HTR-8/SVneo (cell line): ENCODE results near the gene SETD4.
"Not testable (repeated sequence)": the region's sequence is repeated elsewhere in the genome, so short reads cannot be mapped to it uniquely, and the experiment has no call there.

ENCODE experiments used
- DNase-seq: peaks from one replicate; pipeline ENCODE4 v3.0.0; 2011; ENCODE audit warnings: low spot score, mixed read lengths; ENCODE audit not compliant: insufficient read length
- FAIRE-seq: peaks from 2 replicates; lab custom pipeline; 2011; peaks lifted over from hg19 to GRCh38; lab: Jason Lieb, UNC

Gene SETD4

DNA sequence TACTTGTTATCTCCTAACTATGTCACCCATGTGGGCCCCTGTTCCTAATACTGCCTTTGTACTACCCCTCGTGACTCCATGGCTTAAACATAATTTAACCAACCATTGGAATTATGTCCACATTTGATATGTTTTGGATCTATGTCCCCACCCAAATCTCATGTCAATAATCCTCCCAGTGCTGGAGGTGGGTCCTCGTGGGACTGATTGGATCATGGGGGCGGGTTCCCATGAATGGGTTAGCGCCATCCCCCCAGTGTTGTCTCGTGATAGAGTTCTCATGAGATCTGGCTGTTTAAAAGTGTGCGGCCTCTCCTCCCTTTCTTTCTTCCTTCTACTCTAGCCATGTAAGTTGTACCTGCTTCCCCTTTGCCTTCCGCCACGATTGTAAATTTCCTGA is 19.3 kb upstream of the SETD4 start:
- no peak for DNase-seq
- no peak for FAIRE-seq

DNA sequence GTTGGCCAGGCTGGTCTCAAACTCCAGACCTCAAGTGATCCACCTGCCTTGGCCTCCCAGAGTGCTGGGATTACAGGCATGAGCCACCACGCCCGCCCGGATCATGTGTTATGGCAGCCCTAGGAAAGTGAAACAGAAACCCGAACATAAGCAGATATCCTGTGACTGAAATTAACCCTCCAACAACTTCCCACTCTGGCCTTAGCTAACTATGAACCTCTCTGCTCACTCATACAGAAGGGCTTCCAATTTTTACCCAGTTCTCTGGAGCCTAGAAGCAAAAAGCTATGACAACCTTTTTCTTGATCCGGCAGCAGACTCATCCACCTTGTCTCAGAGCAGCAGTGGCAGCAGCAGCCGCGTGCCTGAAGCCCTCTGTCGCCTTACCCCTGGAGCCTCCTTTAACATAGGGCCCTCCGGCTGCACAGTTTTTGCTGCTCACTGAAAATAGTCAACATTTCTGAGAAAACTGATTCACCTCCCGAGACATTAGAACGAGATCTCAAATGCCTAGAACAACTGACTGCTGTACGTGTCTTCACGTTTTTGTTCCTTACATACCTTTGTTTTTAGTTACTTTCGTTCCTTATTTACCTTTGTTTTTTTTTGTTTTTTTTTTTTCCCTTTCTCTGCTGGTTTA is 18.8 kb upstream of the SETD4 start:
- DNase-seq (no peak), FAIRE-seq (no peak)

DNA sequence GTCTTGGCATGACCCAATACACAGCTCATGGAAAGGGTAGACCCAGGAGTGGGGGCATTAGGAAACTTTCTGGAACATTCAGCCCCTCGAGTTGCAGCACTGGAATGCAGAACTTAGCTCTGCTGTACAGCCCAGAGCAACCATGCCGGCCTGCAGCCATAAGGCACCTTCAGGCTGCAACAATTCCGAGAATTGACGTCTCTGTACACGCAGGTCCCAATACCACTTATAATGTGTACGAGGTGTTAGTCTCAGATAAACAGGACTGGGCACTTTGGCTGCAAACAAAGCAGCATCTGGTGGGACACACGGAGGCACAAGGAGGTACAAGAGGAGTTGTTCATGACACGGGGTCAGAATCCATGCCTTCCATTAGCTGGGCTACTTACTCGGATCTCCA is 17.4 kb upstream of the SETD4 start:
- FAIRE-seq (no peak), DNase-seq (no peak)

DNA sequence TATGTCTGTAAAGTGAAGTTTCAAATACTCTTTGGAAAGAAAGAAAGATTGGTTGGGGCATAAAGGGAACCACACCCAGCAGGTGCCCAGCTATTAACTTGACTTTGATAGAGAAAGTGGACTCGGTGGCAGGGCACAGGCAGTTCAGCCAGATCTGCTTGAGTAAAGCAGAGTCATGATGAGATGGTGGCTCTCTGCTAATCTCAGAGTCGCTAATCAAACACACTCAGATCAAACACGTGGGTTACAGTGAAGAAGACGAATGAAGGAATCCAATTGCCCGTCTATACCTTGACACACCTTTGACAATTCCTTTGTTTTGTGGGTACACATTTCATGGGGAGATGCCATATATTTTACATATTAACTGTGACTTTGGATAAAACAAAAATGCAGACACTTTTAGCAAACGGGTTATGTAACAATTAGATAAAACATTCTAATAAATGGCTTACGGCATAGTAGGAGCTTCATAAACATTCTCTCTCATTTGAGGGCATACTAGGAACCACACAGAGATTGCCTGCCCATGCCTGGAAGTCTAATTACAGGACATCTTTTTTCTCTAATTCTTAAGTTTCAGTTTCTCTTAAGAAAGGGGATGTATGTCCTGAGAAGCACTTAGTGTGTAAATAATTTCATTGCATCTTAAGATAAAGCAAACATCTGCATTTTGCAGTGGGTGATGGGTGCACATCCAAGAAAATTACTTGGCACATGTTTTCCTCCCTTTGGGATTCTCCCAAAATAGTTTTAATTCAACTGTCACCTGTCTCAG is 16.7 kb upstream of the SETD4 start:
- no peak for FAIRE-seq
- no peak for DNase-seq

DNA sequence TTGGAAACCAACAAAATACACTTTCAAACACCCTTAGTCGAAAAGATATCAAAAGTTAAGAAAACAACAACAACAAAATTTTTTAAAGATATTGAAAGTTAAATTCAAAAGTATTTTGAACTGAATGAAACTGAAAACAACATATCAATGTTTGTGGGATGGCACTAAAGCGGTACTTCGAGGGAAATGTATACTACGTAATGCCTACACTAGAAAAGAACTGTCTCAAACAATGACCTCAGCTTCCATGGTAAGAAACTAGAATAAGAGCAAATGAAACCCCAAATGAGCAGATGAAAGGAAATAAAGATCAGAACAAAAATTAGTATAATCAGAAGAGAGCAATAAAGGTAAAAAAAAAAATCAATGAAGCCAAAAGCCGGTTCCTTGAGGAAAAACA is 15.6 kb upstream of the SETD4 start:
- FAIRE-seq = no peak
- DNase-seq = no peak

DNA sequence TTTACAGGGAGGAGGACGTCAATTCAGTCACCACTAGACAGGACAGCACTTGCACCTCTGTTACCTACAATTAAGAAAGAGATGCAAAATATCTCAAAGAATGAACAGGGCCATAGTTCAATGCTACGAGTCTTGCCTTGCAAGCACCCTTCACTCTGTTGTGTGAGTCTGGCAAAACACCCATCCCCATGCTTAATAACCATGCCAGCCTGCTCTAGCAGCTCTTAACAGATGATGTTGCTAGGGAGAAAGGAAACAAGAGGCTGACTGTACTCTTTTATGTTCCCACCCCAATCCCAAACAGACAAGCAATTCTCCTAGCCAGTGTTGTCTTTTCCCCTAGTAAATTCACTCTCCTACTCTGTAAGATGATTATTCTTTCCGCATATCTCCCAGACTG is 14.8 kb upstream of the SETD4 start:
- no peak for DNase-seq
- no peak for FAIRE-seq

DNA sequence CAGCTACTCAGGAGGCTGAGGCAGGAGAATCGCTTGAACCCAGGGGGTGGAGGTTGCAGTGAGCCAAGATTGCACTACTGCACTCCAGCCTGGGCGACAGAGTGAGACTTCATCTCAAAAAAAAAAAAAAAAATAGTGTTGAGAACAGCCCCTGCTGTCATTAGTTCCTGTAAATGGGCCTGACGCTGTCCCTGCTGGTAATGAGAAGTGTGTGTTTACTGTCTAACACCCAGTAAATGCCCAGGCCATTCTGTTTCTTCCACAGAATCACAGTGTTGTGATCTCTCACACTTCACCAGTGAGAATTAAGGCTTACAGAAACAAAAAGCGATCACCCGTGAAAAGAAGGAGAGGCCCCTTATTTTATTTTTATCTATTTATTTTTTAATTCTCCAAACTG is 13.6 kb upstream of the SETD4 start:
- FAIRE-seq, DNase-seq: not testable (repeated sequence)

DNA sequence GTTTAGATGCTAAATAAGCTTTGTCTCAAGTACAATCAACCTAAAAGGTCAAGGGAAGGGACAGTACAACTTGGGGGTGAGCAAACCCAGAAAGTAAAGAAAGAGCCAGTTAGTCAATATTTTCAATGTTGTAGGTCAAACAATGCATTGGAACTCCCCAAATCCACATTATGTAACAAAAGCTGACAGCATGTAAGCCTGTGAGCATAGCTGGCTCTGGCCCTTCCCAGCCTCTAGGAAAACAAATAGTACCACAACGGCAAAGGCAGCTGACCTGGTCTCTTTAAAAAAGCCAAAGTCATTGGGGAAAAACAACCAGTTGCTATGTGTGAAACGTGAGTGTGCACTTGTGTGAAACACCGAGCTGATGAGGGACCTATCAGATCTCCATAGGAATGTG is 12.9 kb upstream of the SETD4 start:
- no peak for FAIRE-seq

DNA sequence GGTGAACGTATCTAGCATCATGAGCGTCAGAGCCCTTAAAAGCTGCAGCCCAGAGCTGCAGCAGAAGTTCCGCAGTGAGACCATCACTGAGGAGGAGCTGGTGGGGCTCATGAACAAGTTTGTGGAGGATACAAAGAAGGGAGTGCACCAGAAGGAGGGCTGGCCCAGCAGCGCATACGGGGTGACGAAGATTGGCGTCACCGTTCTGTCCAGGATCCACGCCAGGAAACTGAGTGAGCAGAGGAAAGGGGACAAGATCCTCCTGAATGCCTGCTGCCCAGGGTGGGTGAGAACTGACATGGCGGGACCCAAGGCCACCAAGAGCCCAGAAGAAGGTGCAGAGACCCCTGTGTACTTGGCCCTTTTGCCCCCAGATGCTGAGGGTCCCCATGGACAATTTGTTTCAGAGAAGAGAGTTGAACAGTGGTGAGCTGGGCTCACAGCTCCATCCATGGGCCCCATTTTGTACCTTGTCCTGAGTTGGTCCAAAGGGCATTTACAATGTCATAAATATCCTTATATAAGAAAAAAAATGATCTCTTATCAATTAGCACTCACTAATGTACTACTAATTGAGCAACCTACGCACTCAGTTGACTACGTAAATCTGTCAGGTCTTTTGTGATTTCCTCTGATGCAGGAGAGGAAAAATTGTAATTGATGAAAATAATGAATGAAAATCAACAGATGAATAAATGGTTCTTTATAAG is 12.3 kb upstream of the SETD4 start:
- FAIRE-seq (no peak), DNase-seq (no peak)

More for the DNA sequence above, 12.9 kb upstream of the SETD4 start:
- no peak for DNase-seq

DNA sequence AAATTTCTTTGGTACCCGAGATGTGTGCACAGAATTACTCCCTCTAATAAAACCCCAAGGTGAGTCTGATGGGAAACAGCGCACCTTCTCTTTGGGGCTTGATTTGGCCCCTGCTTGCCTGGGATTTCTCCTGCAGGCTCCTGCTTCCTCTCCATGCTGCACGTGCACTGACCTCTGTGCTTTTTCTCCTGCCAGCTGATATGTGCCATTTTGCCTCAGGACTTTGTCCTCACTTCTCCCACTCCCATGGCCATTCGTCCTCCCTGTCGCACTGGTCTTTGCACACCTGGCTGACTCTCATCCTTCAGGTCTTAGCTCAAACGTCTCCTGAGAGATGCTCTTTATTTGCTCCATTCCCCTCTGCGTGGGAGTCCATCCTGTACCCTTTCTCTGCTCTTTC is 10.7 kb upstream of the SETD4 start:
- no peak for FAIRE-seq
- no peak for DNase-seq

DNA sequence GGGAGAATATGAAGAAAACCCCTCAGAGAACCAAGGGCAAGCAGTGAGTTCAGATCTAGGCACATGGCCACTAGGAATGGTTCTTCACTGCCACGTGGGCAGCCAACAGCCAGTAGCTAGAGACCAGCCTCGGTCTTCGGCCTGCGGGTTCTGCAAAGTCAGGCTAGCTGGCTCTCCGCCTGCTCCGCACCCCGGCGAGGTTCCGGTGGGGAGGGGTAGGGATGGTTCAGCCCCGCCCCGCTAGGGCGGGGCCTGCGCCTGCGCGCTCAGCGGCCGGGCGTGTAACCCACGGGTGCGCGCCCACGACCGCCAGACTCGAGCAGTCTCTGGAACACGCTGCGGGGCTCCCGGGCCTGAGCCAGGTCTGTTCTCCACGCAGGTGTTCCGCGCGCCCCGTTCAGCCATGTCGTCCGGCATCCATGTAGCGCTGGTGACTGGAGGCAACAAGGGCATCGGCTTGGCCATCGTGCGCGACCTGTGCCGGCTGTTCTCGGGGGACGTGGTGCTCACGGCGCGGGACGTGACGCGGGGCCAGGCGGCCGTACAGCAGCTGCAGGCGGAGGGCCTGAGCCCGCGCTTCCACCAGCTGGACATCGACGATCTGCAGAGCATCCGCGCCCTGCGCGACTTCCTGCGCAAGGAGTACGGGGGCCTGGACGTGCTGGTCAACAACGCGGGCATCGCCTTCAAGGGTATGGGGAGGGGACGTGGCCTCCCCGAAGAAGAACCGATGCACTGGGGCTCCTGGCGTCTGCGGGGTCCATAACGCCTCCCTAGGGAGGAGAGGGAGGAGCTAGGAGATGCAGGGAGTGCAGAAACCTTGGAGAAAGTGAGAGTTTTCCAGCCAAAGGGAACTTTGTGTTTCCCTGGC is 9.6 kb upstream of the SETD4 start, which contains the start of gene CBR1:
Gene CBR1, plus strand, starts transcription at position 312 of the 871 bp plus-strand sequence. Its CDS starts 92 bp downstream, at position 404.
- peak; percentile 86 for FAIRE-seq

DNA sequence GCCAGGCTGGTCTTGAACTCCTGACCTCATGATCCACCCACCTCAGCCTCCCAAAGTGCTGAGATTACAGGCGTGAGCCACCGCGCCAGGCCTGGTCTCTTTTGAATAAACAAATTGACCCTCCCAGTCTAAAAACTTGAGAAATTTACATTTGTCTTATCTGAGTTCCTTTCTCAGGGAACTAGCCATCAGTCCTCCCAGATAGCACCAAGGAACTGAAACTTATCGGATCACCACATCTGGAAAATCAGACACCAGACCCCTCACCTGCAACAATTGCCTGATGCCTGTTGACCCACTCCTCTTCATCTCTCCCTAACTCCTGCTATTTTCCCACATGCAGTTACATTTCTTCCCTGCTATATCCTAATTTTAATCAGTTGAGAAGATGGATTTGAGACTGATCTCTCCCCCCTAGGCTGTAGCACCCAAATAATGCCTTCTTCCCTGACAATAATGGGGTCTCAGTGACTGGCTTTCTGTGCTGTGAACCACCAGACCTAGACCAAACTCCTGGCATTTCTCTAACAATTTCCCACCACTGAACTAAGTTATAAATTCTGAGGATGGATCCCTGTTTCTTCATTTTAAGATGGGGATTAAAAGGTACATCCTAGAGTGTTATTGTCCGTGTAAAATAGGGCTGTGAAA is 8.5 kb upstream of the SETD4 start:
- FAIRE-seq (no peak), DNase-seq (no peak)

More for the DNA sequence above, 9.6 kb upstream of the SETD4 start, which contains the start of gene CBR1:
- DNase-seq = peak; percentile 79

DNA sequence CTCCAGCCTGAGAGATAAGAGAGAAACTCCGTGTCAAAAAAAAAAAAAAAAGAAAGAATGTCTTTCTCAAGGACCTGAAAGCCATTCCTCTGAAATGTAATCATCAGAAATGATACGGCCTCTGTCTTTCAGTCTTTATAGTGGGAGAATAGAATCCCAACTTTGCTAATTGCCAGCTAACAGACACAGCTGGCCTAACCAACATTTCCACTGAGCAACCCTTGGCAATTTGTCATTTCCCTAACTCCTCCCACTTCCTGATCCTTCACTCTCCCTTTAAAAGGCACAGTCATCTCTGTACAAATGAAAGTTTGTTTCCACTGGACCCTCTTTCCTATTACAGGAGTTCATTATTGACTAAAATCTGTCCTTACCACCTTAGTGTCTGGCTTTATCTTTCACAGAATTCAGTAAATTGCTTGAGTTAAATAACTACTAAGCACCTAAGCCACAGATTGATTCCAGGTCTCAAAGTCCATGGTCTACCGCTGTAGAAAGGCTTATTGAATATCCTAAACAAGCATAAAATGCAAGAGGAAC is 5.2 kb upstream of the SETD4 start:
- DNase-seq = peak; percentile 21

DNA sequence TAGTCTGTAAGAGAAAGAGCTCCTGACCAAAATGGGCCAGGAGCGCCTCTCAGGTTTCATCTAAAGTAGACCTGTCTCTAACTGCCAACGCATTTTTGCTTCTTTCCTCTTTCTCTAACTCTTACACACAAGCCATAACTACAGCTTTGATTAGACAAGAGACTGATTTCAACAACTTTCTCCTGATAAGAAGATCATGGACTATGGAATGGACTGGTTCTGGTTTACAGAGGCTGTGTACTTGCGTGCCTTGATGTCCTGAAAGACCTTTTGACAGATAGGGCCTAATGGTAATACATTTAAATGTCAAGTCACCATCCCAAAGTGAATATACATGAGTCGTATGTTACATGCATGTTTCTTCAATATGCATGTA is 3.7 kb upstream of the SETD4 start:
- no peak for FAIRE-seq
- no peak for DNase-seq

More for the DNA sequence above, 5.2 kb upstream of the SETD4 start:
- FAIRE-seq = no peak

DNA sequence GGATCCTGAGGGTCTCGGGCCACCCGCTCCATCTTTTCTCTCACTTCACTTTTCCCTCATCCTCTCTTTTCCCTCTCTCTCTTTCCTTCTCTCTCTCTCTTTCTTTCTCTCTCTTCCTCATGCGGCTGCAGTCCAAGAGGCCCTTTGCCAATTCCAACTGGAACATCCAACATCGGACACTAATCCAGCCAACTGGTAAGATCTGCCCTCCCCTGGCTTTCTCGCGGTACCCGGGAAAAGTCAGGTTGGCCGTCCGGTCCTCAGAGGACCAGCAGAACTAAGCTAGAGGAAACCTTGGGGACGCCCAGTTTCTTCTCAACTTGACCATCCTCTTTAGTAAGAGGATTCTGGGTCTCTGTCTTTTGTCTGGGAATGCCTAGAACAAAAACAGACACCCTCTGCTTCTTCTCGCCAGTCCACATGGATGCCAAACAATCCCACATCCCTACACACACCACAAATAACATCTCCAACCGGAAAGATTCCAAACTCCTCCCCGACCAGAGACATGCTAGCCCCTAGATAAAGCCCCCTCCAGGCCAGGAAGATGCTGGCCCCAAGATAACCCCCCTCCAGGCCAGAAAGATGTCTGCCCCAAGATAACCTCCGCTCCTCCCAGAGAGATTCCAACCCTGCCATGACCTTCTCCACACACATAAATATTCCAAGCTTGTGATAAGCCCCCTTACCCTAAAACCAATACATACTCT is 3.2 kb upstream of the SETD4 start:
- DNase-seq = no peak
- no peak for FAIRE-seq

DNA sequence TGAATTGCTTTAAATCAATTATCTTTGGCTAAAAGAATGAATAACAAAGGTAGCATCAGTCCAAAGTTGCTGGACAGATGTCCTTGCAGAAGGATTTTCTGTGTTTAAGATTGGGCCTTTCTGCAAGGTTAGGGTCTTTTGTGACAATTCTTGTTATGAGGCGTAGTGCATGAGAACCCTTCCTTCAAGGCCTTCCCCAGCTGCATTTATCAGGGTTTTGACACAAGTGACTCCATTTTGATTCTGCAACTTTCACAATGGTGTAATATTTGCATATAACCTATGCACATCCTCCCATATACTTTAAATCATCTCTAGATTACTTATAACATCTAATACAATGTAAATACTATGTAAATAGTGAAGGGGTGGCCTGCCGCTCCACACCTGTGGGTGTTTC is 1.1 kb upstream of the SETD4 start:
- FAIRE-seq (no peak), DNase-seq (no peak)

DNA sequence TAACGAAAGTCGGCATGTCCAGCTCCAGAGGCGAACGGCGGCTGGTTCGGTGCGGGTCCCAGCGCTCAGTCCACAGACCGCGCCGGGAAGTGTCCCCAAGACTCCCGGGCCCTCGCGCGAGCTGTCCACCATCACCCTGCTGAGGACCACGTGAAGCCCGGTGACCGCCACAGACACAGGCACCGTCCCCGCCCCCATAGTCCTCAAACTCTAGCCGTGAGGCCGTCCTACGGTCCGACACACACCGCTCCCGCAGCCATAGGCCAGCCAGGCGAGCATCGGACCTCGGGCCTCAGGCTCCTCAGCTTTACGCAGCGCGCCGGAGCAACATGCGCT is 535 bp downstream of the SETD4 start:
- no peak for FAIRE-seq
- no peak for DNase-seq

DNA sequence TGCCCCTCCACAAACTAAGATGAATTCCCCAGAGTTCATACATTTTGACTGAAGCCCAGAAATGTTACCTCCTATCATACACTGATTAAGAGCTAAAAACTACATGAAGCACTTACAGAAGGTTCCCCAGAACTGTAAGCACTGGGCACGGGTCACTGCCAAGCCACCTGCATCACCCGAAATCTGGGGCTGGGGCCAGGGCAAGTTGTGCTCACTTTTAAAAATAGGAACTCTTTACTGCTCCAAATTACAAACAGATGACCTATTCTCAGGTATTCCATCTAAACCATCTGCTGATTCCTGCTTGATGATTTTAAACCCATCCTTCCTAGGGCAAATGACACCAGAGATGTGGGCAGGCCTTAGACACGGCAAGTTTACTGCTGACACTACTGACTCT is 4.8 kb downstream of the SETD4 start:
- FAIRE-seq (no peak), DNase-seq (no peak)

DNA sequence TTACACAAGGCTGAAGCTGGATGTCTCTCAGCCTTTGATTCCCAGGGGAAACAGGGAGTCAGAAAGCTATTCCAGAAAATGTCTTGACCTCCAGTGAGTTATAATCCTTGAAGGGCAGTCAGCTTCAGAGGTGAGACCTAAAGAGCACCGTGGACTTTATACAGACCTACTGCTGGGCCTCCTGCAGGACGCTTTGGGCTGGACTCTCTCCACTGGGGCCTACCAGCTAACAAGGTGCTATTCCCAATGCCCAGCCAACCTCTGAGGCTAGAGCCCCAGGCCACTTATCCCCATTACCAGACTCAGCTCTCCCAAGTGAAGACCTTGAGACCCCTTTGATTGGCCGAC is 6.6 kb downstream of the SETD4 start:
- DNase-seq = no peak
- FAIRE-seq = no peak
